CD4-positive, alpha-beta T cell treated with Interleukin-4 for 4 hours (primary cell): ENCODE results near the gene SMYD4.
A peak's percentile ranks its signal among the peaks of the same experiment; 100 is the strongest.
"Not testable (repeated sequence)": the region's sequence is repeated elsewhere in the genome, so short reads cannot be mapped to it uniquely, and the experiment has no call there.

Source experiments
- DNase-seq: peaks from one replicate; pipeline ENCODE4 v3.0.0-alpha.2; 2020

The SMYD4 gene

DNA sequence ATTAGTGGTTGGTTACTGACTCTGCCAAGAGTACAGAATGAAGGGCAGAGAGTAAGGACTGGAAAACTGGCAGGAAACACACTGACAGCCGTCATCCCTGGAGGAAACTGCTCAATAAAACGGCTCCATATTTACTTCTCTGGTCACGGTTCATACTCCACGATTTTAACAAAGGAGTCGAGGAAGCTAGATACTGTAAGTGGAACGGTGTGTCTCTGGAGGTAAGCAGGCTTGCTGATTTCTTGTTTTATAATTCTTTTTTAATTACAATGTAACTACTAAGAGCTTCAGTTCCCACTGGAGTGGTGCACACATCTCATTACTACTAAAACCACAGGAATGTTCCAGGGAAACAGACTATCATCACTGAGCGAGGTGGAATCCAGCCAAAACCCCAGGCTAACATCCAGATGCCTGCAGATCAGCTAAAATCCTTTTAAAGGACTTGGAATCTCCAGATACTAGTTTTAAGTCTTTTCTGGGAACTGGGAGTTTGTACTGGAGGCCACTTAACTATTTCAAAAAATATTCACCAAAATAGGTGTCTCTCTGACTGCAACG, 50.1 kb downstream of the SMYD4 start:
- DNase-seq, result no peak

DNA sequence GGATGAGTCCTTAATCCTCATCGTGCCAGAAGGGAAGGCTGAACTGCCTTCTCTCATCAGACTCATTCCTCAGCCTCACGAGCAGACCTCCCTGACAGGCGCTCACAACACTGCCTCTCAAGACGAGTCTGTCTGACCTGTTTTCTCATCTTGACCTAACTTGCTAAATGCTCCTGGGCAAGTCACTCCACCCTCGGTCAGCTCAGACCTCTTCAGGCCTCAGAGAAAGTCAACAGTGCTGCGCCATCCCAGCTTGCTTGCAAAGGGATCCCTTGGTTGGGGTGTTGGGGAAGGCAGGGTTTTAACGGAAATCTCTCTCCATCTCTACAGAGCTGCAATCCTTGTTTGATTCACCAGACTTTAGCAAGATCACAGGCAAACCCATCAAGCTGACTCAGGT, 52.8 kb downstream of the SMYD4 start:
- no peak for DNase-seq

DNA sequence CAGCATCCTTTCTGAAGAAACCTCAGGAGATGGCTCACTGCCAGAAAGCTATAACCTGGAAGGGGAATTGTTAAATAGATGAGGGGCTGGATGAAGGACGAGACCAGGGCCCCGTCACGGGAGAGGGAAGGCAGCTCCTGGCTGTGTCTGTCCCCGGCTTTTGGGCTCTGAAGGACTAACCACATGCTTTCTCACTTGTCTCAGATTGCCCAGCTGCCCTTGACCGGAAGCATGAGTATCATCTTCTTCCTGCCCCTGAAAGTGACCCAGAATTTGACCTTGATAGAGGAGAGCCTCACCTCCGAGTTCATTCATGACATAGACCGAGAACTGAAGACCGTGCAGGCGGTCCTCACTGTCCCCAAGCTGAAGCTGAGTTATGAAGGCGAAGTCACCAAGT, 53.4 kb downstream of the SMYD4 start:
- no peak for DNase-seq

DNA sequence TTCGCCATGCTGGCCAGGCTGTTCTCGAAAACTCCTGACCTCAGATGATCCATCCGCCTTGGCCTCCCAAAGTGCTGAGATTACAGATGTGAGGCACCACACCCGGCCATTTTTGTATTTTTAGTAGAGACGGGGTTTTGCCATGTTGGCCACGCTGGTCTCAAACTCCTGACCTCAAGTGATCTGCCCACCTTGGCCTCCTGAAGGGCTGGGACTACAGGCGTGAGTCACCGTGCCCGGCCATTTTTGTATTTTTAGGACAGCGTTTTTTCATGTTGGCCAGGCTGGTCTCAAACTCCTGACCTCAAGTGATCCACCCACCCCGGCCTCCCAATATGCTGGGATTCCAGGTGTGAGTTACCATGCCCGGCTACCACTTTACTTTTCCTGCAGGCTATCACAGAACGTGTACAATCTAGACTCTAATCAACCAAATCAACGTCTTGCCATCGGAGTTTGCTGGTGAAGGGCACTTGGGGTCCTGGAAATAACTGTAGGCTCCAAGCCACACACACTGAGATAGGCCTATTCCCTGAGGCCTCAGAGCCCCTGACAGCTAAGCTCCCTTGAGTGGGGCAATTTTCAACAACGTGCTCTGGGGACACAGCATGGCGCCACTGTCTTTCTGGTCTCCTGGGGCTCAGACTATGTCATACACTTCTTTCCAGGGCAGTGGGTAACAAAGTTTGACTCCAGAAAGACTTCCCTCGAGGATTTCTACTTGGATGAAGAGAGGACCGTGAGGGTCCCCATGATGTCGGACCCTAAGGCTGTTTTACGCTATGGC, 55.1 kb downstream of the SMYD4 start:
- no peak for DNase-seq

DNA sequence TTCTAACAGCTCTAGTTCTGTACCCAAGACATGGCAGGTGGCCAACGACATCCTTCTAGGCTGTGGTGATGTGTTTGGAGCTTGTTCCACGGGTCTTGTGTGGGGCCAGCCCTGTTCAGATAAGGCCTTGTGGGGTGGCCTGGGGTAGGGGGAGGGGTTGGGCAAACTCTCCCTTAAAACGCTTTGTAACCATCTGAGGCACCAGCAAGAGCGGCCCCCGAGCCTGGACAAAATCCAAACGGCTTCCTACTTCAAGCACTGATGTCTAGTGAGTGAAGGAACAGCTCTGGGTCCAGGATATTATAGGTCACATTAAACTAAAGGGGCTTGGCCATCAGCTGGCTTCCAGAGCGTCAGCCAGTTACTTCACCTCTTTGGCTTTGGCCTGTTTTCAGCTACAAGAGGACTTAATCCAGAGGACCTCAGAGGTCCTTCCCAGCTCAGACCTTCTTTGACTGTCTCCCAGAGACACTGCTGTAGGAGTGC, 56.0 kb downstream of the SMYD4 start:
- DNase-seq, result no peak

DNA sequence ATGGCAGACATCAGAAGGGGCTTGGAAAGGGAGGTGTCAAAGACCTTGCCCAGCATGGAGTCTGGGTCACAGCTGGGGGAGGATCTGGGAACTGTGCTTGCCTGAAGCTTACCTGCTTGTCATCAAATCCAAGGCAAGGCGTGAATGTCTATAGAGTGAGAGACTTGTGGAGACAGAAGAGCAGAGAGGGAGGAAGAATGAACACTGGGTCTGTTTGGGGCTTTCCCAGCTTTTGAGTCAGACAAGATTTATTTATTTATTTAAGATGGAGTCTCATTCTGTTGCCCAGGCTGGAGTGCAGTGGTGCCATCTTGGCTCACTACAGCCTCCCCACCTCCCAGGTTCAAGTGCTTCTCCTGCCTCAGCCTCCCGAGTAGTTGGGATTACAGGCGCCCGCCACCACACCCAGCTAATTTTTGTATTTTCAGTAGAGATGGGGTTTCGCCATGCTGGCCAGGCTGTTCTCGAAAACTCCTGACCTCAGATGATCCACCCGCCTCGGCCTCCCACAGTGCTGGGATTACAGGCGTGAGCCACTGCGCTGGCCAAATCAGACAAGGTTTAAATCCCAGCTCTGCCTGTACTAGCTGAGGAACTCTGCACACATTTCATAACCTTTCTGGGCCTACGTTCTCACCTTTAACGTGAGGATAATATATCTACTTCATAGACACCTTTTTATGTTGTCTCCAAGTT, 56.6 kb downstream of the SMYD4 start:
- DNase-seq, result not testable (repeated sequence)

DNA sequence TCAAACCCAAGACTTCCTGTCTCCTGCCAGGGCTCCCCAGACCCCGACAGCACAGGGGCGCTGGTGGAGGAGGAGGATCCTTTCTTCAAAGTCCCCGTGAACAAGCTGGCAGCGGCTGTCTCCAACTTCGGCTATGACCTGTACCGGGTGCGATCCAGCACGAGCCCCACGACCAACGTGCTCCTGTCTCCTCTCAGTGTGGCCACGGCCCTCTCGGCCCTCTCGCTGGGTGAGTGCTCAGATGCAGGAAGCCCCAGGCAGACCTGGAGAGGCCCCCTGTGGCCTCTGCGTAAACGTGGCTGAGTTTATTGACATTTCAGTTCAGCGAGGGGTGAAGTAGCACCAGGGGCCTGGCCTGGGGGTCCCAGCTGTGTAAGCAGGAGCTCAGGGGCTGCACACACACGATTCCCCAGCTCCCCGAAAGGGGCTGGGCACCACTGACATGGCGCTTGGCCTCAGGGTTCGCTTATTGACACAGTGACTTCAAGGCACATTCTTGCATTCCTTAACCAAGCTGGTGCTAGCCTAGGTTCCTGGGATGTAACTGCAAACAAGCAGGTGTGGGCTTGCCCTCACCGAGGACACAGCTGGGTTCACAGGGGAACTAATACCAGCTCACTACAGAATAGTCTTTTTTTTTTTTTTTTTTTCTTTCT, 59.8 kb downstream of the SMYD4 start:
- DNase-seq, result no peak

DNA sequence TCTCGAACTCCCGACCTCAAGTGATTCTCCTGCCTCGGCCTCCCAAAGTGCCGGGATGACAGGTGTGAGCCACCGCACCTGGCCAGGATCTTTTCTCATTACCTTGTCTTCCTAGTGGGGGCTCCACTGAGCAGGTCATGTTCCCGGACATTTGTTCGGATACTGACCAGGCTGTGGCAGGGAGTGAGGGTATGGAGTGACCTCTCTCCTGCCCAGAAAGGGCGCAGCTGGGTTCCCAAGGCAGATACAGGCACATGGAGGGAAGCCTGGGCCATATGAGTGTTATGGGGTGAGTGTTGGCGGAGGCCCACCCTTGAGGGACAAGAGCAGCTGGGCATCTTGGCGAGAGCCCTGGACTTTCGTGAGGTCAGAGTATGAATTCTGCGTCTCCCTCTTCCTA, 62.3 kb downstream of the SMYD4 start:
- no peak for DNase-seq

DNA sequence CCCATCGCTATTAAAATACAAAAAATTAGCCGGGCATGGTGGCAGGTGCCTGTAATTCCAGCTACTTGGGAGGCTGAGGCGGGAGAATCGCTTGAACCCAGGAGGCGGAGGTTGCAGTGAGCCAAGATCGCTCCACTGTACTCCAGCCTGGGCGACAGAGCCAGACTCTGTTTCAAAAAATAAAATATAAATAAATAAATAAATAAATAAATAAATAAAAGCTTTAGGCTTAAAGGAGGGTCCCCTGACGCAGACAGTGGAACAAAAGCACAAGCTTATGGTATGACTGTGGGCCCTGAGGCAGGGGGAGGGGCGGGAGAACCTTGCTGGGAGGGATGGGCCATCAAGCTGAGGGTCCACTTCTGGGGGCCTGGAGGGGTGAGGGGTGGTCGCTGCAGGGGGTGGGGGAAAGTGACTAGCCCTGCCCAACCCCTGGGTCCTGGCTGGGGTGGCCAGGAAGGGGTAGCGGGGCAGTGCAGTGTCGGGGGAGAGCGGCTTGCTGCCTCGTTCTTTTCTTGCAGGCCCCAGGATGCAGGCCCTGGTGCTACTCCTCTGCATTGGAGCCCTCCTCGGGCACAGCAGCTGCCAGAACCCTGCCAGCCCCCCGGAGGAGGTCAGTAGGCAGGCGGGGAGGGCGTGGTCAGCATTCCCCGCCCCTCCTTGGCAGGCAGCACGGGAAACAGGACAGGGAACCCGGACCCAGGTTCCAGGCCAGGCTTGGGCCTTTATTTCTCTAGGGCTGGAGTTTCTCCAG, 63.1 kb downstream of the SMYD4 start:
- no peak for DNase-seq

DNA sequence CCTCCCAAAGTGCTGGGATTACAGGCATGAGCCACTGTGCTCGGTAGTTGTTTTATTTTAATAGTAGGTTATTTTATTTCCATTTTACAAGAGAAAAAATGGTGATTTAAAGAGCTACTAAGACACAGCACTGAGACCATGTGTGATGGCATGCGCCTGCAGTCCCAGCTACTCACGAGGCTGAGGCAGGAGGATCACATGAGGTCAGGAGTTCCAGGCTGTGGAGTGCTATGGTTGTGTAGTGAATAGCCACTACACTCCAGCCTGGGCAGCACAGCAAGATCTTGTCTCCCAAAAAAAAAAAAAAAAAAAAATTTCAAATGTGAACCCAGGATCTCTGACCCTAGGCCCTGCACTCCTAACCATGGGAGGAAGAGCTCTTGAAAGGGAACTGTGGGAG, 64.1 kb downstream of the SMYD4 start:
- no peak for DNase-seq

DNA sequence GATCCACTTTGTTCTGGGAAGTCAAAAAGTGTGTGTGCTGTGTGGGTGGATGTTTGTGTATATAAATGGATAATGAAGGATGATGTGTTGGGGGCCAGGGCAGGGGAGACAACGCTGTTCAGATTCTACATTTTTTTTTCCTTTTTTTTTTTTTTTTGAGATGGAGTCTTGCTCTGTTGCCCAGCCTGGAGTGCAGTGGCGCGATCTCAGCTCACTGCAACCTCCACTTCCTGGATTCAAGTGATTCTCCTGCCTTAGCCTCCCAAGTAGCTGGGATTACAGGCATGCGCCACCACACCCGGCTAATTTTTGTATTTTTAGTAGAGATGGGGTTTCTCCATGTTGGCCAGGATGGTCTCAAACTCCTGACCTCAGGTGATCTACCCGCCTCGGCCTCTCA, 65.0 kb downstream of the SMYD4 start:
- DNase-seq, result not testable (repeated sequence)

DNA sequence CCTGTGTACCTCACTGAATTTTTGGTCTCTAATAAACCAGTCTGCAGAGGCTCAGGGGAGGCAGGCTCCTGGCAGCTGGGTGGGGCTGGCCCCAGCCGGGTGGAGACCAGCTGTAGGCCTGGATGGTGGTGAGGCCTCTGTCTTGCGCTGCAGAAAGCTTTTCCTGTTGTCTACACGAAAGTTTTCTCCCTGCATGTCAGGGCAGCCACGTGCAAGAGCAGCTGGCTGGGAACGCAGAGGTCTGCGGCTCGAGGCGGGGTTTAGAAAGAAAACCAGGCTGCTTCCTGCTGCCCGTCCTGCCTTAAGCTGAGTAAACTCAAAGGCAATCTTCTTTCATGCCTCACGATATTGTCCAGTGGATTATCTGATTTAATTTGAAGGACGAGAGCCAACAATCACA, 65.4 kb downstream of the SMYD4 start:
- peak; percentile 77 for DNase-seq

DNA sequence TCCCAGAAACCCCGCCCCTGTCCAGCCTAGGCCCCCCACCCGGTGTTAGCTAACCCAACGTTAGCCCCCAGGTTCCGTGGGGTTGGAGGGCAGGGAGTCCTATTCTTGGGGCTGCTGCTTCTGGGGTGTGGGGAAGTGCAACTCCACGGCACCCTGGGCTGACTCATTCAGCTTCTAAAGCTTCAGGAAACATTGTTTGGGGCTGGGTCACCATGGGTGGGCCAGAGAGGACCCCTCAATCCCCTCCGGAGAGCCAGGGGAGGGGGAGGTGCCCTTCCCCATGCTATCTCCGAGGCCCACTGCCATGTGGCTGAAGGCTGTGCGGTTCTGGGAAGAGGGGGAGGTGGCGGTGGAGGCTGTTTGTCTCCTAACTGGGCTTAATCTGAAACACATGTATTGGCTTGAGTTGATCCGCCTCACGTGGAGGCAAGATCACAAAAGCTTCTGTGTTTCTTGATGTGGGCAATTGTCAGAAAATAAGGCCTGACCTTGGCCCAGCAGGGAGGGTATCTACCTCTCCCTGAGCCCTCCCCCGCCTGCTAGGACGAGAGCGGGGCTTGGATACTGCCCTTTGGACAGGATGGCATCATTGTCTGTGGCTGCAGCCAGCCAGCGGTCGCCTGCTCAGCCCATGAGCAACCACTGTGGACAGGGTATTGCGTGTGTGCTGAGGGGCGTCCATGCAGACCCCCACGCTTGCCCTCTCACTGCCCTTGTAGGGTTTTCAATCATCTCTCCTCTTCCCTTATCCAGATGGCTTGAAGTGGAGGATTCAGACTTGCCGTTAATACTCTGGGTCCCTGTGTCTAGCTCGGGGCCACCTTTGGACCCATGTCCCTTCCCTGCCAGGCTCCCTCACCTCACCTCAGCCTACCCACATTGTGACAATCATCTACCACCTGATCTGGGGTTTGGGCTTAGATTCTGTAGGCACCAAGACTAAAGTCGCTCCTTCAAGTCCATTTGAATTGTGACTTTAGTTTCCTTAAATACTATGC, 66.5 kb downstream of the SMYD4 start:
- no peak for DNase-seq

DNA sequence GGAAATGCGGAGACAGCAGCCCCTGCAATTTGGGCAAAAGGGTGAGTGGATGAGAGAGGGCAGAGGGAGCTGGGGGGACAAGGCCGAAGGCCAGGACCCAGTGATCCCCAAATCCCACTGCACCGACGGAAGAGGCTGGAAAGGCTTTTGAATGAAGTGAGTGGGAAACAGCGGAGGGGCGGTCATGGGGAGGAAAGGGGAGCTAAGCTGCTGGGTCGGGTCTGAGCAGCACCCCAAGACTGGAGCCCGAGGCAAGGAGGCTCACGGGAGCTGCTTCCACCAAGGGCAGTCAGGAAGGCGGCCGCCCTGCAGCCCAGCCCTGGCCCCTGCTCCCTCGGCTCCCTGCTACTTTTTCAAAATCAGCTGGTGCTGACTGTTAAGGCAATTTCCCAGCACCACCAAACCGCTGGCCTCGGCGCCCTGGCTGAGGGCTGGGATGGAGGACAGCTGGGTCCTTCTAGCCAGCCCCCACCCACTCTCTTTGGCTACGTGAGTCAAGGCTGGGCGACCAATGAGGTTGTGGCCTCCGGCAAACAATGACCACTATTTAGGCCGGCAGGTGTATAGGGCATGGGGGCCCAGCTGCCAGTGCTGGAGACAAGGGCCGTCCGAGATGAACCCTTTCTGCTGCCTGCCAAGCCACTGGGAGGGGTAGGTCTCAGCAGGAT, 67.3 kb downstream of the SMYD4 start:
- no peak for DNase-seq

DNA sequence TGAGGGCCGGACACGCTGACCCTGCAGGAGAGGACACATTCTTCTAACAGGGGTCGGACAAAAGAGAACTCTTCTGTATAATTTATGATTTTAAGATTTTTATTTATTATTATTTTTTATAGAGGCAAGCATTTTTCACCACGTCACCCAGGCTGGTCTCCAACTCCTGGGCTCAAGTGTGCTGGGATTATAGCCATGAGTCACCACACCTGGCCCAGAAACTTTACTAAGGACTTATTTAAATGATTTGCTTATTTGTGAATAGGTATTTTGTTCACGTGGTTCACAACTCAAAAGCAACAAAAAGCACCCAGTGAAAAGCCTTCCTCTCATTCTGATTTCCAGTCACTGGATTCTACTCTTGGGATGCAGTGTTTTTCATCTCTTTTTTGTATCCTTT, 70.2 kb downstream of the SMYD4 start:
- no peak for DNase-seq

DNA sequence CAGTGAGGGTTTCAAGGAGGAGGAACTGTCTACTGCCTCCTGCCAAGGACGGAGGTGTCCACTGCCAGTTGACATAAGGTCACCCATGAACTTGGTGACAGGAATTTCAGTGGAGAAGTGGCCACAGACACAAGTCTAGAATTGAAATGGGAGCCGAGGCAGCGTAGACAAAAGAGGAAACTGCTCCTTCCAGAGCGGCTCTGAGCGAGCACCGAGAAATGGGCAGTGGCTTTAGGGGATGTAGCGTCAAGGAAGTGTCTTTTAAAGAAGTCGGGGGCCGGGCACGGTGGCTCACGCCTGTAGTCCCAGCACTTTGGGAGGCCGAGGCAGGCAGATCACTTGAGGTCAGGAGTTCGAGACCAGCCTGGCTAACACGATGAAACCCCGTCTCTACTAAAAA, 70.9 kb downstream of the SMYD4 start:
- DNase-seq, result no peak

DNA sequence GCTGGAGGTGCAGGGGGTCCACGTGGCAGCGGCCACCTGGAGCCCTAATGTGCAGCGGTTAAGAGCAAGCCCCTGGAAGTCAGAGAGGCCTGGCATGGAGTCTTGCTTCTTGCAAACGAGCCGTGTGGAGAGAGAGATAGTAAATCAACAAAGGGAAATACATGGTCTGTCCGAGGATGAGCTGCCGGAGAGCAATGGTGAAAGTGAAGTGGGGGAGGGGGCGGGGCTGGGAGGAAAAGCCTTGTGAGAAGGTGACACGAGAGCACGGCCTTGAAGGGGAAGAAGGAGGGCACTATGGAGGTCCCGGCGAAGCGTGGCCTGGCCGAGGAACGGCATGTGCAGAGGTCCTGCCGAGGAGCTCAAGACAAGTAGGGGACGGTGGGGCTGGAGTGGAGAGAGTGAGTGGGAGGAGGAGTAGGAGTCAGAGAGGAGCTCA, 73.9 kb downstream of the SMYD4 start:
- no peak for DNase-seq

DNA sequence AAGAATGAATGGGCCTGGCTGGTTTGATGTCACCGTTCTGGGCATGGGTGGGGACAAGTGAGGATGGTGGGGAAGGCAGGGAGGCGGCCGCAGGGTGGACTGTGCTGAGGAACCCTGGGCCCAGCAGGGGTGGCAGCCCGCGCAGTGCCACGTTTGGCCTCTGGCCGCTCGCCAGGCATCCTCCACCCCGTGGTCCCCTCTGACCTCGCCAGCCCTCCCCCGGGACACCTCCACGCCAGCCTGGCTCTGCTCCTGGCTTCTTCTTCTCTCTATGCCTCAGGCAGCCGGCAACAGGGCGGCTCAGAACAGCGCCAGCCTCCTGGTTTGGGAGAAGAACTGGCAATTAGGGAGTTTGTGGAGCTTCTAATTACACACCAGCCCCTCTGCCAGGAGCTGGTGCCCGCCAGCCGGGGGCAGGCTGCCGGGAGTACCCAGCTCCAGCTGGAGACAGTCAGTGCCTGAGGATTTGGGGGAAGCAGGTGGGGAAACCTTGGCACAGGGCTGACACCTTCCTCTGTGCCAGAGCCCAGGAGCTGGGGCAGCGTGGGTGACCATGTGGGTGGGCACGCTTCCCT, 74.4 kb downstream of the SMYD4 start:
- DNase-seq, result no peak

DNA sequence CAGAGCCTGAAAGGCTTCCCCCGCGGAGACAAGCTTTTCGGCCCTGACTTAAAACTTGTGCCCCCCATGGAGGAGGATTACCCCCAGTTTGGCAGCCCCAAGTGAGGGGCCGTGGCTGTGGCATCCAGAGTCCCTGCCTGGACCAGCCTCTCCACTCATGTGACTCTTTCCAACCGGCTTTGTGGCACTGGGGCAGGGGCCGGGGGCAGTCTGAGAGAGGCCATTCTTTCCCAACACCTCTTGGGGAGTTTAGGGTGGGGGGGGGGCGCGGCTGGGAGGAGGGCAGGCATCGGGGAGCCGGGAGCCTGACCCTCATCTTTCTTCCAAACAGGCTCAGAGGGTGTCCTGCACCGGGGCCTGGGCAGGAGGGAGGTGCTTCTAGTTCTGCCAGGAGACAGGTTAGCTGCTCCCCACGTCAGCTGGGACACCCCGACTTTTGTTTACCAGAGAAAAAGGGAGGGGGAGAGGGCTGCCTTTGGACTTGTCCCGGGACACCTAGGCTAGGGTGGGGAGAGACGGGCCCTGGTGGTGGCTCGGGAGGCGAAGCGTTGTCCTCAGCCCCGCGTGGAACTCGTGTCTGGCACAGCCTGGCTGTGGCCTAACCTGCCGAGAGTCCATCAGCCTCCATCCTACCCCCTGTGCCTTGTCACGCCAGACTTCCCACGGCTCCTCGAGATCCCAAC, 75.1 kb downstream of the SMYD4 start:
- DNase-seq, result no peak
